HG02938 (cell line): ENCODE data around the gene GOLGA6L25.
"Not testable (repeated sequence)": the region's sequence is repeated elsewhere in the genome, so short reads cannot be mapped to it uniquely, and the experiment has no call there.

Experiments
- ATAC-seq: cut with Tn5 transposase; IDR thresholded peaks from one replicate; pipeline ENCODE4 v1.9.1; 2021; ENCODE audit warnings: mild to moderate bottlenecking, moderate library complexity; ENCODE audit not compliant: unreplicated experiment

The GOLGA6L25 gene

GRCh38 chr15:28553268-28553667, at the start of gene GOLGA6L25:
TSS of gene GOLGA6L25 (plus strand) at chr15:28553568. CDS start at chr15:28553629, 61 bp downstream.
- ATAC-seq = not testable (repeated sequence)

GRCh38 chr15:28508217-28508889, 45.0 kb upstream of the GOLGA6L25 start:
- not testable (repeated sequence) for ATAC-seq

GRCh38 chr15:28514128-28514527, 39.2 kb upstream of the GOLGA6L25 start:
- ATAC-seq = not testable (repeated sequence)

GRCh38 chr15:28515208-28515607, 38.2 kb upstream of the GOLGA6L25 start:
- ATAC-seq = not testable (repeated sequence)

DNA sequence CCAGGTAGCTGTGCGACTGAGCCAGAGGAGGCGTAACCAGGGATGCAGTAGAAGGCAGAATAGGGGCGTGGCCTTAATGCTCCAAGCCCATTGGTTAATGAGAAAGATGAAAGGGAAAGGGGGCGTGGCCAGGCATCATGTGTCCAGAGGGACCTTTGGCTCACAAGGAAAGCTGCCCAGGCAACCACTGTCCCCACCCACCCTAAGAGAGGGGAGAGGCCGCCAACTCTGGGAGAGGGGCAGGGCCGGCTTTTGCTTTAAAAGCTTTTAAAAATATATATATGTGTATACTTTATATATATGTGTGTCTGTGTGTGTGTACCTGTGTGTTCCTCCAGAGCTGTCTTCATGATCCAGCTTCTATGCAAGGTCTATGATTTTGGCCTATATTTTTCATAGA, 20.4 kb upstream of the GOLGA6L25 start, which contains the start of gene GOLGA8G:
TSS of gene GOLGA8G (minus strand) at position 18 of the 400 bp plus-strand sequence. CDS start 62 bp downstream, outside the sequence.
- ATAC-seq = not testable (repeated sequence)

DNA sequence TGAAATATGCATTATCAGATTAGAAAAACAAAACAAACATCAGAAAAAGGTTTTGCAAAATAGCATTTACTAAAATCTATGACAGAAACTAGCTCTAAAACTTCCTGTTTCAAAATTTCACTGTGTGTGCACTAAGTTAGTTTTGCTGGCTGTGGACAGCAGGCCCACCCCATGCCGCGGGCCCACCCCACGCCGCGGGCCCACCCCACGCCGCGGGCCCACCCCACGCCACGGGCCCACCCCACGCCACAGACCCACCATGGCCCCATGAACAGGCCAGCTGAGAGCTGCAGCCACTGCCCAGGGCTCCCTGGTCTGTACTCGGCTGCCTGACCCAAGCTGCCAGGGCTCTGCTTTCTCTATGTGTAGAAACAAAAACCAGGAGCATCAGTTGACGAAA, 20.0 kb downstream of the GOLGA6L25 start:
- not testable (repeated sequence) for ATAC-seq

DNA sequence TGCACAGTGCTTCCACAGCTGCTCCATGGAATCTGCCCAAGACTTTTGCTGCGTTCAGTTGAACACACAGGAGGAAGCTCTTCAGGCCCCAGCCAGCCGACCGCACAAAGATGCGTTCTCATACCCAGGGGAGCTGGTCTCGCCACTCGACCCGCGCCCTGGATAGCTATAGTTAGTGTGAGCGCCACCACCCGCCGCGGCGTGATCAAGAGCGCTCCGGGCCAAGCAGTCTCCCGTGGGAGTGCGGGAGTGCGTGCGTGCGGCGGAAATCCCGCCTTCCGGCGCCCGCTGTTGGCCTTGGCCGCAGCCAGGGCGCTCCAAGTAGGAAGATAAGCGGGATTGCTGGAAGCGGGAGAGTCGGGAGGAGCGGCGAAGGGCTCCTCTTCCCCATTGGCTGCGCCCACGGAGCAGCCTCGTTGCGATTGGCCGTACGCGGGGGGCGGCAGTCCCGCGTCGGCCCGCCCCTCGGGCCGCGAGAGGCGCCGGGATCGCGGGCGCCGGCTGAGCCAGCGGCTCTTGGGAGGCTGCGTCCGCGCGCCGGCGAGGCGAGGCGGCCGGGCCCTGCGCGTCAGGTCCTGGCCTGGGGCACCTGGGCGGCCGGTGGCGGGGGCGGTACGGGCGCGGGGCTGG, 35.7 kb downstream of the GOLGA6L25 start:
- not testable (repeated sequence) for ATAC-seq

GRCh38 chr15:28589769-28590168, 36.4 kb downstream of the GOLGA6L25 start:
- ATAC-seq = not testable (repeated sequence)

DNA sequence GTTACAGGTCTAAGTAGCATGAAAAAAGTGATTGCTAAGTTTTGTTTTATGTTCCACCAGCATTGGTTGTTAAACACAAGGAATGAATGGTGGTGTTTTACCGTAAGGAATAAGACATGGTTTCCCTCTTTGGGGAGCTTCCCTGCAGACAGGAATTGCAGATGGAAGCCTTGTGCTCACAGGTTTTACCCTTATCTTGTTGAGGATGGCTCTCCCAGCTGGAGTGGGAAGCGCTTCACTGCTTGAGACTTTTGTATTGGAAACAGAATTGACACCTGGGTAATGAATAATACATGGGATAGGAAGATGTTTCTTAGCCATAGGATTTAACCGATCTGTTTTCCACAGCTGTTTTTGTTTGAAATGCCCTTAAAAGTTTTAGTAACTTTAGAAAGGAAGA, 39.0 kb downstream of the GOLGA6L25 start:
- ATAC-seq = not testable (repeated sequence)

DNA sequence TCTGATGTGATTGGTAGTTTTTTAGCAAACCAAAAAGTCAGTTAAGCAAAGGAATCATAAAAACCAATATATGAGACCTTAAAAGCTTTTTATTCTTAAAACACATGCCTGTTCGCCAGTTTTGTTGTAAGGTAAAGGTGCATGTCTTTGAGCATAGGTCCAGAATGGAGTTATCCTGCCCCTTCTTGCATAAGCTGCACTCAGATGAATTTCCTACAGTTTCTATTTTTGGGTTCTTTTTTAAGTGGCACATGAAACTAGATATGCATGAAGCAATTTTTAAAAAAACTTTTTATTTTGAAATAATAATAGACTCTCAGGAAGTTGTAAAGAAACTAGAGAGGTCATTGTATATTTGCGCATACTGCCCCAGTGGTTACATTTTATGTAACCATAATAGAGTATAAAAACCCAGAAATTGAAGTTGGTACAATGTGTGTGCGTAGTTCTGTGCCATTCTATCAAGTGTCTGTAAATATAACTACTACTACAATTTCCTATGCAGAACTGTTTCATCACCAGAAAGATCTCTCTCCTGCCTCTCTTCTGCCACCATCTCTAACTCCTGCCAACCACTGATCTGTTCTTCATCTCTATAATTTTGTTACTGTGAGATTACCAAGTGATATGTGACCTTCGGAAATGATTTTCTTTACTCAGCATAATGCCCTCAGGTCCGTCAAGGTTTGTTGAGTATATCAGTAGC, 40.2 kb downstream of the GOLGA6L25 start:
- not testable (repeated sequence) for ATAC-seq

DNA sequence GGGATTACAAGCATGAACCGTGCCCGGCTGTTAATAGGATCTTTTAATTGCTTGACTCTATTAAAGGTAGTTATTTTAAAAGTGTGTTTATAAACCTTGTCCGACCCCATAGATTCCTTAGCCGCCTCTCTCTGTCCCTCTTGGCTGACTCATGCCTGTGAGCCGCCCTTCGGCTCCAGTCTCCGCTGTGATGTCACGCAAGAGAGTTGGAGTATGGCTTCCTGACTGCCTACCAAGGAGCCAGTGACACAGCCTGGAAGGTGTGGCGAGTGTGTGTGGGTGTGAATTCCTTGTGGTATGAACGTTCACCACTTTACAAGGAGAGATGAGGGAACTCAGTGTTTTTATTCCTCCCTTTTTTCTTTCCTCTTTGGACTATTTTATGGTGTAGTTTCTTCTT, 44.1 kb downstream of the GOLGA6L25 start:
- ATAC-seq = not testable (repeated sequence)

- ATAC-seq = not testable (repeated sequence)
Observed at GRCh38 chr15:28598209-28598608, 44.8 kb downstream of the GOLGA6L25 start.

DNA sequence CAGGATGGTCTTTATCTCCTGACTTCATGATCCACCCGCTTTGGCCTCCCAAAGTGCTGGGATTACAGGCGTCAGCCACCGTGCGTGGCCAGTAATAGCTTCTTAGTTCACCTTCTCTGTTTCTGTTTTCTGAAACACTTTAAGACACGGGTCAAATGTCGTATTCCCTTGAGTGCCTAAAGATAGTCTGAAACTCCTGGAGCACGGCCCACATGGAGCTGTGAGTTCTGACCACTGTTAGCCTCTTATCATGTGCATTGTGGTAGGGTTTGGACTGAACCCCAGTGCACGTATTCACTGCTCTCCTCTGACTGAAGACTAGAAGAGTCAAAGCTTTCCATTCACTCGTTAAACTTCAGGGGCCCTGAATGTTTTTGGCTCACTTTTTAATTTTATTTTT, 48.8 kb downstream of the GOLGA6L25 start:
- ATAC-seq = not testable (repeated sequence)
